ENCODE data around the gene DRGX. TPM values are rescaled to one million over a fixed set of nuclear protein-coding genes. Genes with fewer than 3 reads are reported as not detected.

DRGX gene
- not detected for polyA plus RNA-seq (2012; ENCODE audit: low read depth, missing spikeins)

DNA sequence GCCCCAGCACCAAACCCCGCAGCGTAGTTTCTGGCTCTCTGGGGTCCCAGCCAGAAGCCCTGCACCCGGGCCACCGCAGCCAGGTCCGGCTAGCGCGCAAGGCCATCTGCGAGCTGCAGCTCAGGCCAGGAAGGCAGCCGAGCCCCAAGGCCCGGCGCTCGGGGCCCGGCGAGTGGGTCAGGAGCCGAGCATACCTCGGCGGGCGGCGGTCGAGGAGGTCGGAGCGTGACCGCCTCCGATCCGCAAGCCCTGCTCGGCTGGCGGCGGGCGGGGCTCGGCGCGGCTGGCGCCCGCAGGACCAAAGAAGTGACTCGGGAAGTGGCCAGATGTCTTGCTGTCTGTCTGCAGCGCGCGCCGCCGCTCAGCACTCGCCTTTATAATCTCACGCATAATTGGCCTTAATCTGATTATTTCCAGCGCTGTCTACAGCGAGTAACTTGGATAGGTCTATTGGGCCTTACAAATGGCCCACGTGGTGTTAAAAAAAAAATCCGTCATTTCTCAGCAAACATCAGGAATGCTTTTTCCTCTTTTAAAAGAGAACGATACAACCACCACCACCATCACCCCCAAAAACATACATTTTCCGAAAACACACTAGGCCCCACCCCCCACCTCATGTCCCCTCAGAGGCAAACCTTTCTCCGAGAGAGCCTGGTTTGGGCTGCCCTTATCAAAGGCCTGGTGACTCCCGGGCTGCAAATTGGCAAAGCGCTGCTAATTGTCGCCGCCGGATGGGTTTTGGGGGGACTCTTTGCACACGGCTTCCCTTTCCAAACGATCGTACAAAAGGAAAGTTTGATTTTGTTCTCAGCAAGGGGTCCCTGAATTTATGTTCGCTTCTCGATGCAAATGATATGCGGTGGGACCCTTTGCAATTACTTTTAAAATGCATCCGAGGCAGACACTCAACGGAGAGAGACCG lies at the start of gene DRGX:
DRGX (minus strand) TSS at position 349 of the 925 bp plus-strand sequence. CDS start 649 bp downstream, outside the sequence.
- TF ChIP-seq SPI1 (IDR thresholded peaks at IDR 0.05; ENCODE audit: low read depth, low read length) = no peak
- no peak for TF ChIP-seq POU2F2 (IDR thresholded peaks at IDR 0.05; ENCODE audit: low read depth, low read length)
- TF ChIP-seq POLR2A (IDR thresholded peaks at IDR 0.05; ENCODE audit: low read depth, low read length) = no peak
- no peak for TF ChIP-seq TAF1 (IDR thresholded peaks at IDR 0.05; ENCODE audit: low read depth, low read length)
- no peak for TF ChIP-seq PAX5 (IDR thresholded peaks at IDR 0.05; ENCODE audit: insufficient read depth, low read length, severe bottlenecking)
- TF ChIP-seq POLR2AphosphoS5 (IDR thresholded peaks at IDR 0.05; ENCODE audit: low read depth, low read length) = no peak
- FAIRE-seq = no peak
- DNase-seq (ENCODE audit: insufficient read length, low spot score) = no peak

DNA sequence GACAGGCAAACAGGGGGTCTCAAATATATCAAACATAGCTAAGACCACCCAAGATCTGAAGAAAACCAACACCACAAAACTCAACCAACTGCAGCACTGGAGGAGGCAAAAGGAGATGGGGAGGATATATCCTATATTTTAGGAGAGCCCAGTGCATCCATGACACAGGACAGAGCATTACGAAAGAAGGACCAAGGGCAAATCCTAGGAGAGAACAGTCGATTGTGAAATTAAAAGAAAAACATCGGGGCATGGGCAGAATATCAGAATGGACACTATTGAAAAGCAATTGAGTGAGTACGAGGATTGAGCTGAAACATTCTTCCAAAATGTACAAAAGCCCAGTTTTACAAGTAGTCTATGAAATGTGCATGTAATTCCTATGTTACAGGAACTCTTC lies 48.5 kb upstream of the DRGX start:
- DNase-seq (ENCODE audit: insufficient read length, low spot score) = no peak
- TF ChIP-seq SPI1 (IDR thresholded peaks at IDR 0.05; ENCODE audit: low read depth, low read length) = no peak
- TF ChIP-seq POU2F2 (IDR thresholded peaks at IDR 0.05; ENCODE audit: low read depth, low read length) = no peak
- no peak for TF ChIP-seq TAF1 (IDR thresholded peaks at IDR 0.05; ENCODE audit: low read depth, low read length)
- no peak for TF ChIP-seq POLR2AphosphoS5 (IDR thresholded peaks at IDR 0.05; ENCODE audit: low read depth, low read length)
- TF ChIP-seq PAX5 (IDR thresholded peaks at IDR 0.05; ENCODE audit: insufficient read depth, low read length, severe bottlenecking) = no peak
- TF ChIP-seq POLR2A (IDR thresholded peaks at IDR 0.05; ENCODE audit: low read depth, low read length) = no peak
- no peak for FAIRE-seq

- TF ChIP-seq POU2F2 (IDR thresholded peaks at IDR 0.05; ENCODE audit: low read depth, low read length) = no peak
- no peak for TF ChIP-seq POLR2AphosphoS5 (IDR thresholded peaks at IDR 0.05; ENCODE audit: low read depth, low read length)
- TF ChIP-seq PAX5 (IDR thresholded peaks at IDR 0.05; ENCODE audit: insufficient read depth, low read length, severe bottlenecking) = no peak
- TF ChIP-seq POLR2A (IDR thresholded peaks at IDR 0.05; ENCODE audit: low read depth, low read length) = no peak
- TF ChIP-seq SPI1 (IDR thresholded peaks at IDR 0.05; ENCODE audit: low read depth, low read length) = no peak
- TF ChIP-seq TAF1 (IDR thresholded peaks at IDR 0.05; ENCODE audit: low read depth, low read length) = no peak
- no peak for DNase-seq (ENCODE audit: insufficient read length, low spot score)
- FAIRE-seq = no peak
Observed at GRCh38 chr10:49442863-49443262, 47.0 kb upstream of the DRGX start.

DNA sequence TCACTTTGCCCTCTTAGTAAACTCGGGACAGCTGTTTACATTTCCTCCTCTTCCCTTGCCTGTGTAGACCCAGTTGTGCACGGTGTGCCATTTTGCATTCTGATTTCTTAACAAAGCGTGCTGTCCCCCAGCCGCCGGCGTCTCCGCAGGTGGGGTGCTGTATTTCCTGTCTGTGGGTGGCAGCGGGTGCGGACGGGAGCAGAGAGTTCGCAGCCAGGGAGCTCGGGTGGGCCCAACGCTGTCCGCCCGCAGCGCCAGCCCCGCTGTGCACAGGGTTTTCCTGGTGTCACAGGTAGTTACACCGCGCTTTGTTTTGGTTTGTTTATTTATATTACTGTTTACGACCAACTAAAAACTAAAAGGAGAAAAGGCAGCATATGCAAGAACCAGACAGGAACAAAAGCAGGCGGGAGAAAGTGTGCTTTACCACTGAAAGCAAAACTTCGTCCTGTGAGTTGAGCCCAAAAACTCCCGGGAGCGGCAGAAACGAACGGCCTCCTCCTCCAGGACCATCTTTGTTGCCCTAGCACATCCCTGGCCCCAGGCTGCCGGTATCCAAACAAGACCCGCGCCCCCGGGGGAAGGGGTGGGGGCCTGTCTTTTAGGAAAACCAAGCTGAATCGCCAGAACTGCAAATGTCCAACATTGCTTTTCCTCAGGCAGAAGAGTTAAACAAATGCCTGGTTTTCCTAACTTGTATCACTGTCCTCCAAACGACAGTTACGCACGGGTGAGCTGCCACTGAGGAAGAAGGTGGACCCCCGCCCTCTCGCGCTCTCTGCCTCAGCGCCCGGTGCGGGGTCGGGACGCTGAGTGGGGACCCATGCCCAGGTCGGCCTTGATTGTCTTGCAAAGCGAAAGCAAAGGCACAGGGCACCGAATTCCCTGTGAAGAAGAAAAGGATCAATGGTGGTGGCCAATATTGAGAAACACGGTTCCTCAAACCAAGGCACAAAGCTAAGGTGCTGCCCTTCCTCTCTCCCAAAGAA lies 45.9 kb upstream of the DRGX start:
- DNase-seq (ENCODE audit: insufficient read length, low spot score) = peak; percentile 35
- no peak for TF ChIP-seq TAF1 (IDR thresholded peaks at IDR 0.05; ENCODE audit: low read depth, low read length)
- no peak for TF ChIP-seq POU2F2 (IDR thresholded peaks at IDR 0.05; ENCODE audit: low read depth, low read length)
- TF ChIP-seq POLR2AphosphoS5 (IDR thresholded peaks at IDR 0.05; ENCODE audit: low read depth, low read length) = no peak
- no peak for TF ChIP-seq SPI1 (IDR thresholded peaks at IDR 0.05; ENCODE audit: low read depth, low read length)
- TF ChIP-seq POLR2A (IDR thresholded peaks at IDR 0.05; ENCODE audit: low read depth, low read length) = no peak
- TF ChIP-seq PAX5 (IDR thresholded peaks at IDR 0.05; ENCODE audit: insufficient read depth, low read length, severe bottlenecking) = no peak
- peak; percentile 16 for FAIRE-seq

- FAIRE-seq = no peak
- TF ChIP-seq PAX5 (IDR thresholded peaks at IDR 0.05; ENCODE audit: insufficient read depth, low read length, severe bottlenecking) (no peak), SPI1 (IDR thresholded peaks at IDR 0.05; ENCODE audit: low read depth, low read length) (no peak), POLR2AphosphoS5 (IDR thresholded peaks at IDR 0.05; ENCODE audit: low read depth, low read length) (no peak), POLR2A (IDR thresholded peaks at IDR 0.05; ENCODE audit: low read depth, low read length) (no peak), TAF1 (IDR thresholded peaks at IDR 0.05; ENCODE audit: low read depth, low read length) (no peak), POU2F2 (IDR thresholded peaks at IDR 0.05; ENCODE audit: low read depth, low read length) (no peak)
- DNase-seq (ENCODE audit: insufficient read length, low spot score) = no peak
Observed at GRCh38 chr10:49435225-49435624, 39.3 kb upstream of the DRGX start.

DNA sequence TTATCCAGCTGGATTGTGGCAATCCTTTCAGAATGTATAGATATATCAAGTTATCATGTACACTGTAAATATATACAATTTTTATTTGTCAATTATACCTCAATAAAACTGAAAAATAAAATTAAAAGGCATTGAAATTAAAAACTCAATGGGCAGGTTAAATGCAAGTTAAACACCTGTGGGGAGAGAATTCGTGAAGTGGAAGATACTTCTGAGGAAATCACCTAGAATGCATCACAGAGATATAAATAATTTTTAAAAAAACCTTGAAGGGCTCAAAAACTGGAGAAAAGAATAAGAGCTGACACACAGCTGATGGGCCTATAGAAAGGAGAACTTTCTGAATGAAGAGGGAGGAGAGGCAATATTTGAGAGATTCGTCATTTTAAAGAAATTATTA lies 37.2 kb upstream of the DRGX start:
- TF ChIP-seq POU2F2 (IDR thresholded peaks at IDR 0.05; ENCODE audit: low read depth, low read length) (no peak), PAX5 (IDR thresholded peaks at IDR 0.05; ENCODE audit: insufficient read depth, low read length, severe bottlenecking) (no peak), POLR2A (IDR thresholded peaks at IDR 0.05; ENCODE audit: low read depth, low read length) (no peak), SPI1 (IDR thresholded peaks at IDR 0.05; ENCODE audit: low read depth, low read length) (no peak), TAF1 (IDR thresholded peaks at IDR 0.05; ENCODE audit: low read depth, low read length) (no peak), POLR2AphosphoS5 (IDR thresholded peaks at IDR 0.05; ENCODE audit: low read depth, low read length) (no peak)
- DNase-seq (ENCODE audit: insufficient read length, low spot score) (no peak), FAIRE-seq (no peak)

DNA sequence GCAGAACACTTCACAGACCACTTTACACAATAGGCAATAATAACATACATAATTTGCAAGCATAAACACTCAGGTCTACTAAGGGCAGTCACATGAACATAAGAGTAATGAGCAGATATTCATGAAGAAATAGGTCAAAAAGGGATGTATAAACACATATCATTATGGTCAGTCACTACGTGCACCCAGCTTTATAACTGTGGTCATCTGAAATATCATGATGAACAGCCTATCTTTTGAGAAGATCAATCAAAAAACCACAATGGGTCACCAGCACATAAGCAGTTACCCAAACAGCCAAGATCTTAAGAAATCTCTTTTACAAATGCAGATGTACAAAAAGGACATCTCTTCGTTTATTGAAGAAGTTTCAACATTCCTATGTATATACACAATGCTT lies 35.5 kb upstream of the DRGX start:
- no peak for DNase-seq (ENCODE audit: insufficient read length, low spot score)
- no peak for FAIRE-seq
- TF ChIP-seq SPI1 (IDR thresholded peaks at IDR 0.05; ENCODE audit: low read depth, low read length) (no peak), POU2F2 (IDR thresholded peaks at IDR 0.05; ENCODE audit: low read depth, low read length) (no peak), POLR2A (IDR thresholded peaks at IDR 0.05; ENCODE audit: low read depth, low read length) (no peak), PAX5 (IDR thresholded peaks at IDR 0.05; ENCODE audit: insufficient read depth, low read length, severe bottlenecking) (no peak), POLR2AphosphoS5 (IDR thresholded peaks at IDR 0.05; ENCODE audit: low read depth, low read length) (no peak), TAF1 (IDR thresholded peaks at IDR 0.05; ENCODE audit: low read depth, low read length) (no peak)

DNA sequence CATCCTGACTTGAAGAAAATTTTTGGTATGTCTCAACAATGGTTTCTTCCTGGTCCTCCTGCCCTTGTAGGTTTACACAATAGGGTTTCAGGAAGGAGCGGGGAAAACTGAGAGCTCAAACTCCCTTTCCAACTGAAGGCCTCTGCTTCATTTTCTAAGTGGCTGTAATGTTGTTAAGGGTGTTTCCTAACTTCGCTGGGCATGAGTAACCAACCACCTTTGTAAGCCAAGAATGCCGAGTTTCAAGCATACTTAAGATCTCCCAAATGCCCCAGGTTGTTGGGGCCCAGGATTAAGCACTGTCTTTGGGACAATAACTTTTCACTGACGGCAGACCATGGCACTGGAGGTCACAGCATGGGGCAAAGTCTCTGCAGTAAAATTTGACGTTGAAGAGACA lies 33.6 kb upstream of the DRGX start:
- no peak for TF ChIP-seq POLR2AphosphoS5 (IDR thresholded peaks at IDR 0.05; ENCODE audit: low read depth, low read length)
- TF ChIP-seq SPI1 (IDR thresholded peaks at IDR 0.05; ENCODE audit: low read depth, low read length) = no peak
- no peak for TF ChIP-seq POU2F2 (IDR thresholded peaks at IDR 0.05; ENCODE audit: low read depth, low read length)
- TF ChIP-seq TAF1 (IDR thresholded peaks at IDR 0.05; ENCODE audit: low read depth, low read length) = no peak
- no peak for TF ChIP-seq PAX5 (IDR thresholded peaks at IDR 0.05; ENCODE audit: insufficient read depth, low read length, severe bottlenecking)
- no peak for TF ChIP-seq POLR2A (IDR thresholded peaks at IDR 0.05; ENCODE audit: low read depth, low read length)
- FAIRE-seq (no peak), DNase-seq (ENCODE audit: insufficient read length, low spot score) (no peak)

All from GM12891 (cell line).